Left lobe of liver (tissue), 2 donors: ENCODE measurements around the gene PIGL. TPM values are rescaled to one million over a fixed set of nuclear protein-coding genes. Genes with fewer than 3 reads are reported as not detected.
"Not testable (repeated sequence)": the region's sequence is repeated elsewhere in the genome, so short reads cannot be mapped to it uniquely, and the experiment has no call there.

ENCODE experiments used
- ATAC-seq: fragments of 200-7000 bp; cut with Tn5 transposase; one replicate; pipeline ENCODE4 v1.9.1; 2020; ENCODE audit warnings: mild to moderate bottlenecking, moderate library complexity
- DNase-seq: peaks from one replicate; pipeline ENCODE4 v3.0.0-alpha.2; 2020; ENCODE audit warnings: low spot score
- total RNA-seq: library from RNA; stranded (reverse); gene quantifications from one replicate; pipeline ENCODE4 v1.2.1, GENCODE V29; 2021
- donor health status: DM: no; HTN: no; CAD: no; lungs with moderate emphysema.
- donor health status: DM: no; HTN: yes; CAD: no.

PIGL gene
- total RNA-seq, 1 donor from 2014 or later, result 18.5 TPM

DNA sequence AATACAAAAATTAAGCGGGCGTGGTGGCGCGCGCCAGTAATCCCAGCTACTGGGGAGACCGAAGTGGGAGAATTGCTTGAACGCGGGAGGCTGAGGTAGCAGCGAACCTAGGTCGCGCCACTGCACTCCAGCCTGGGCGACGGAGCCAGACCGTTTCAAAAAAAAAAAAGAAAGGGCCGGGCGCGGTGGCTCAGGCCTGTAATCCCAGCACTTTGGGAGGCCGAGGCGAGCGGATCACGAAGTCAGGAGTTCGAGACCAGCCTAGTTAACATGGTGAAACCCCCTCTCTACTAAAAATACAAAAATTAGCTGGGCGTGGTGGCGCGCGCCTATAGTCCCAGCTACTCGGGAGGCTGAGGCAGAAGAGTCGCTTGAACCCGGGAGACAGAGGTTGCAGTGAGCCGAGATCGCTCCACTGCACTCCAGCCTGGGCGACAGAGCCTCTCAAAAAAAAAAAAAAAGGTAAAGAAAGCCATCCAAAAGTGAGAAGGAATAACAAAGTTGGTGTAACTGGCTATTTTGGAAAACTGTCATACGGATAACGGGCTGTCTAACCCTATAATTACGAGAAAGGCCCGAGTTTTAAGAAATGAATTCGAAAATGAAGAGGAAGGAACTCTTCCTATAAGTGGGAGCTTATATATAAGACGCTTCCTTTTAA, 539 bp upstream of the PIGL start:
- ATAC-seq, DNase-seq: not testable (repeated sequence)

- DNase-seq (no peak), ATAC-seq (no peak)
Measured at GRCh38 chr17:16222406-16222805, 5.4 kb downstream of the PIGL start.

GRCh38 chr17:16229912-16230561, 13.0 kb downstream of the PIGL start:
- DNase-seq, ATAC-seq: not testable (repeated sequence)

DNA sequence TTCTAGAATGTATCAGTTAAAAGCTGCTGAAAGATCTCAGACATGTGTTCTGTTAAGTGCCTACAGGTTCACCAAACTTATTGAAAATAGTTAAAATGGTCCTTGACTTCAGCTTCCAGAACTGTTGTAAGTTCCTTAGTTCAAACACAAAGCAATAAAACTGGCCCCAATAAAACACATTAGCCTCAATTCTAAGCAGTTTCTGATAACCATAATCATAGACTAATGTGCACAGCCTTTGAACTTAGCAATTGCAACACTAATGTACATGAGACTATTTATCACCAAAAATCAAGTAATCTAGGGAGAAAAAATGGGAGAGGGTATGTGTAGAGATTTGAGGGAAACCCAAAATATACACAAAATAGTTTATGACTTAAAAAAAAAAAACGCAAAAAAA, 15.4 kb downstream of the PIGL start:
- no peak for DNase-seq

DNA sequence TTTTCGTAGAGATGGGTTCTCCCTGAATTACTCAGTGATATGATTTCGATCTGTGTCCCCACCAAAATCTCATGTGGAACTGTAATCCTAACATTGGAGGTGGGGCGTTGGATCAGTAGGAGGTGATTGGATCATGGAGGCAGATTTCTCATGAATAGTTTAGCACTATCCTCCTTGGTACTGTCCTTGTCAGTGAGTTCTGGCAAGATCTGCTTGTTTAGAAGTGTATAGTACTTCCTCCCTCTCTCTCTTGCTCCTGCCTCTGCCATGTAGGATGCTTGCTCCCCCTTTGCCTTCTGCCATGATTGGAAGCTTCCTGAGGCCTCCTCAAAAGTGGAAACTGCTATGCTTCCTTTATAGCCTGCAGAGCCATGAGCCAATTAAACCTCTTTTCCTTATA, 22.9 kb downstream of the PIGL start:
- DNase-seq, result no peak
- ATAC-seq, result no peak

More for the DNA sequence above, 15.4 kb downstream of the PIGL start:
- no peak for ATAC-seq

DNA sequence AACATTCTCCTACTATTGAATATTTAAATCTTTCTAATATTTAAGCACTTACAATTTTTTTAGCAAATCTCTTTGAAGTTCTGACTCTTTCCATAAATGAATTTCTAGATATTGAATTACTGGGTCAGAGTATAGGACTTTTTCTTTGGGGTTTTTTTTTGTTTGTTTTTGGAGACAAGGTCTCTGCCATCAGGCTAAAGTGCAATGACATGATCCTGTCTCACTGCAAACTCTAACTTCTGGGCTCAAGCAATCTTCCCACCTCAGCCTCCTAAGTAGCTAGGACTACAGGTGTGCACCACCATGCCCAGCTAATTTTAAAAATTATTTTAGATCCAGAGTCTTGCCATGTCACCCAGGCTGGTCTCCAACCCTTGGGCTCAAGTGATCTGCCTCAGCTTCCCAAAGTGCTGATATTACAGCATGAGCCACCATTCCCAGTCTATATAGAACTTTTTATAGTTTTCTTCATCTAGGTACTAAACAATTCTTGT, 24.9 kb downstream of the PIGL start:
- ATAC-seq, result peak; percentile 48
- no peak for DNase-seq

GRCh38 chr17:16243385-16243784, 26.4 kb downstream of the PIGL start:
- ATAC-seq (no peak), DNase-seq (no peak)

DNA sequence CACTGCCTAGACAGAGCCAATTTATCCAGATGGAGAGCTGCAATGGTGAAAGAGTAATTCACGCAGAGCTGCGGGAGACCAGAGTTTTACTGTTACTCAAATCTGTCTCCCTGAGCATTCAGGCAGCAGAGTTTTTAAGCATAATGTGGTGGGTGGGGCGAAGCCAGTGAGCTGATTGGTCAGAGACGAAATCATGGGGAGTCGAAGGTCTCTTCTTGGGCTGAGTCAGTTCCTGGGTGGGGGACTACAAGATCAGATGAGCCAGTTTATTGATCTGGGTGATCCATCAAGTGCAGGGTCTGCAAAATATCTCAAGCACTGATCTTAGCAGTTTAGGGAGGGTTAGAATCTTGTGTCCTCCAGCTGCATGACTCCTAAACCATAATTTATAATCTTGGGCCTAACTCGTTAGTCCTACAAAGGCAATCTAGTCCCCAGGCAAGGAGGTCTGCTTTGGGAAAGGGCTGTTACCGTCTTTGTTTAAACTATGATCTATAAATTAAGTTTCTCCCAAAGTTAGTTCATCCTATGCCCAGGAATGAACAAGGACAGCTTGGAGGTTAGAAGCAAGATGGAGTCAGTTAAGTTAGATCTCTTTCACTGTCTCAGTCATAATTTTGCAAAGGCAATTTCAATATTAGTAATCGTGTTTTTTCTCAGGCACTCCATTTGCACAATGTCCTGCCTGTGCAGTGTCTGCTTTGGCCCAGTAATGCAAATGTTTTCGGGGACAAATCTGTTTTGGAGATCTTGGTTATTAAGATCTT, 27.0 kb downstream of the PIGL start:
- no peak for ATAC-seq
- DNase-seq, result no peak

GRCh38 chr17:16247586-16247984, 30.6 kb downstream of the PIGL start:
- DNase-seq (no peak), ATAC-seq (no peak)

DNA sequence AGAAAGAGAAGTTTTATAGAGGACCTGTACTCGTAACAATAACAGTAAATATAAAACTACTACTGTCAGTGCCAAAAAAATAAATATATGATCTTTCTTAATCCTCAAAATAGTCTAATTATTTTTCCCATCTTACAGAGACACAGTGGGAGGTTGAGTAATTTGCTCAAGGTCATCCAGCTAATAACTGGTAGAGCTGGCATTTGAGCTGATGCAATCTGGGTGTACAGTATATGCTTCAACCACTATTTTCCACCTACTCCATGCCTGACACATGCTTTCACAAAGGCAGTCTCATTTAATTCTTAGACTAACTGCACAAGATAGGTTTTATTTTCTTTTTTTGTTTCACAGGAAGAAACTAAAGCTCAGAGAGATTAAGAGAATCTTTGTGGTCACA, 33.6 kb downstream of the PIGL start:
- DNase-seq, result no peak
- no peak for ATAC-seq

DNA sequence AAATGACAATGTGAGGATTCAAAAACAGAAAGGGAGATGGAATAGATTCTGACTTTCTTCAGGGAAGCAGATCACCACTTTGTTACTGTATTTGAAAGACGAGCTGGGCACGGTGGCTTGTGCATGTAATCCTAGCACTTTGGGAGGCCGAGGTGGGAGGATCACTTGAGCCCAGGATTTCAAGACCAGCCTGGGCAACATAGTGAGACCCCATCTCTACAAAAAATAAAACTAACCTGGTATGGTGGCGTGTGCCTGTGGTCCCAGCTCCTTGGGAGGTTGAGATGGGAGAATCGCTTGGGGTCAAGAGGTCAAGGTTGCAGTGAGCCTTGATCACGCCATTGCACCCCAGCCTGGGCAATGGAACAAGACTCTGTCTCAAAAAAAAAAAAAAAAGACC, 34.0 kb downstream of the PIGL start:
- no peak for DNase-seq
- ATAC-seq, result no peak

DNA sequence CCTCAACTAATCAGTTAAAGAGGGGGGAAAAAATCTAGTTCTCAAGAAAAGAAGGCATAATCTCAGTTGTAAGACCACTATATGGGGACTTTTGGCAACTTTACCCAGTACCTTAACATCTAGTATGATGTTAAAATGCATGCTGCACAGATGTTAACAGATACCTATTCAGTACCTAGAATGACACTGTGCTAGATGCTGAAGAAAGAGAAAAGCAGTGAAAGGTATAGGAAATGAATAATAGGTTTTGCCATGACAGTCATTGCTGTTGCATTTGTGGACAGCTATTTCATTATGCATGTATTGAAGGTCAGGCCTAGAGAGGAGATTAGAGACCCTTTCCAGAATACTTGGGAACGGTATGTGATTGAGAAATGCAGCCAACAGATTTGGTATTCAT, 34.5 kb downstream of the PIGL start:
- no peak for DNase-seq
- ATAC-seq, result no peak

DNA sequence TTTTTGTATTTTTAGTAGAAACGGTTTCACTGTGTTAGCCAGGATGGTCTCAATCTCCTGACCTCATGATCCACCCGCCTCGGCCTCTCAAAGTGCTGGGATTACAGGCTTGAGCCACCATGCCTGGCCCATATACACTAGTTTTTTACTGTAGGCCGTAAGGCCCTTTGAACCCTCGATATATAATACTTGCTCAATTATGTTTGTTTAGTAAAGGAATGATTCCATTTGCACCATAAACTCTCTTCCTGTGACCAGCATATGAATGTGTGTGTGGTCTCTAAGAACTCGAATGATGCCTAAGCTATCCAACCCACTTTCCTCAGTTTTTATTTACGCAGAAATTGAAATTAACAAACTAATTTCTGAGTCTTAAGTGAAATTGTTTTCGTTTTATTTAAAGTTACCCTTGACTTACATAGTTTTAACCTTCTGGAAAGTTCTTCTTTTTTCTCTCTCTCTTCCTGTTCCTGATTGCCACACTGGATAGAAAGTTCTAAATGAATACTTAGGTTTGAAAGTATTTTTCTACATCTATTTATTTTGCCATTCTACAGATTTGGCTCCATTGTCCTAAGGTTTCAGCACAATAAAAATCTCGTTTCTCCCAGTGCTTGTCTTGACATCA, 37.9 kb downstream of the PIGL start:
- DNase-seq, result no peak
- no peak for ATAC-seq

- DNase-seq (peak; percentile 82), ATAC-seq (peak; percentile 96)
Measured at GRCh38 chr17:16255481-16255921, 38.5 kb downstream of the PIGL start.

- ATAC-seq (no peak), DNase-seq (no peak)
Measured at GRCh38 chr17:16258901-16259300, 41.9 kb downstream of the PIGL start.

GRCh38 chr17:16259926-16260325, 42.9 kb downstream of the PIGL start:
- DNase-seq (no peak), ATAC-seq (no peak)

GRCh38 chr17:16261049-16261448, 44.0 kb downstream of the PIGL start:
- DNase-seq (no peak), ATAC-seq (no peak)

- DNase-seq (no peak), ATAC-seq (no peak)
Measured at GRCh38 chr17:16262201-16262600, 45.2 kb downstream of the PIGL start.

- DNase-seq (no peak), ATAC-seq (no peak)
Measured at GRCh38 chr17:16267174-16267573, 50.2 kb downstream of the PIGL start.

DNA sequence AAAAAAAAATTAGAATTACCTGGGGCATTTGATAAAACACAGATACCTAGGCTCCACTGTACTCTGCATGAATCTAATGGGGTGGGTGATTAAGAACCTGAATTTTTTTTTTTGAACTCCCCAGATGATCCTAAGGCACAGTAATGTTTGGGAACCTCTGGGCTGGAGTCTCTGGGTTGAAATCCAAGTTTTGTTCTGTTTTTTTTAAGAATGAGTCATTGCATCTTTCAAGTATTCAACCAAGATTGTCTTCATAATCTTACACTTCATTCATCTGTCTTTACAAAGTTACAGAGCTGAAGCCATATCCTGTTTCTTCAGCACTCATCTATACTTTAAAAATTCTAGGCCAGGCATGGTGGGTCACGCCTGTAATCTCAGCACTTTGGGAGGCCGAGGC, 52.6 kb downstream of the PIGL start:
- ATAC-seq (no peak), DNase-seq (no peak)

- no peak for ATAC-seq
- no peak for DNase-seq
Measured at GRCh38 chr17:16272111-16272840, 55.3 kb downstream of the PIGL start.
